ENCODE measurements around the gene CTDSP2. TPM values are rescaled to one million over a fixed set of nuclear protein-coding genes. Genes with fewer than 3 reads are reported as not detected.
A peak's percentile ranks its signal among the peaks of the same experiment; 100 is the strongest.
"Not testable (repeated sequence)": the region's sequence is repeated elsewhere in the genome, so short reads cannot be mapped to it uniquely, and the experiment has no call there.

CTDSP2 gene
- total RNA-seq, 2 donors from 2014 or later: 99.2 to 159 TPM

GRCh38 chr12:57888409-57889157 lies 42.1 kb upstream of the CTDSP2 start:
- Histone ChIP-seq H3K27ac (peak overlapping the region; percentile 72 to 76), H3K9me3 (no peaks in the 10 kb centered on the region), H3K4me3 (no peak overlapping the region), H3K4me1 (replicated peaks) (peaks cover 12% of the 10 kb centered on the region), H3K36me3 (no peaks in the 10 kb centered on the region), H3K27me3 (replicated peaks; ENCODE audit: insufficient read depth) (no peaks in the 10 kb centered on the region)
- TF ChIP-seq POLR2AphosphoS5 (IDR thresholded peaks at IDR 0.05): peak; percentile 80
- TF ChIP-seq, protein P1, sequence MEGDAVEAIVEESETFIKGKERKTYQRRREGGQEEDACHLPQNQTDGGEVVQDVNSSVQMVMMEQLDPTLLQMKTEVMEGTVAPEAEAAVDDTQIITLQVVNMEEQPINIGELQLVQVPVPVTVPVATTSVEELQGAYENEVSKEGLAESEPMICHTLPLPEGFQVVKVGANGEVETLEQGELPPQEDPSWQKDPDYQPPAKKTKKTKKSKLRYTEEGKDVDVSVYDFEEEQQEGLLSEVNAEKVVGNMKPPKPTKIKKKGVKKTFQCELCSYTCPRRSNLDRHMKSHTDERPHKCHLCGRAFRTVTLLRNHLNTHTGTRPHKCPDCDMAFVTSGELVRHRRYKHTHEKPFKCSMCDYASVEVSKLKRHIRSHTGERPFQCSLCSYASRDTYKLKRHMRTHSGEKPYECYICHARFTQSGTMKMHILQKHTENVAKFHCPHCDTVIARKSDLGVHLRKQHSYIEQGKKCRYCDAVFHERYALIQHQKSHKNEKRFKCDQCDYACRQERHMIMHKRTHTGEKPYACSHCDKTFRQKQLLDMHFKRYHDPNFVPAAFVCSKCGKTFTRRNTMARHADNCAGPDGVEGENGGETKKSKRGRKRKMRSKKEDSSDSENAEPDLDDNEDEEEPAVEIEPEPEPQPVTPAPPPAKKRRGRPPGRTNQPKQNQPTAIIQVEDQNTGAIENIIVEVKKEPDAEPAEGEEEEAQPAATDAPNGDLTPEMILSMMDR (IDR thresholded peaks at IDR 0.05): peak in 1 of 4 experiments; percentile 2
- peak; percentile 52 for TF ChIP-seq POLR2A (IDR thresholded peaks at IDR 0.05)
- WGBS: 8% methylated on average over 15 of the region's 15 CpGs
- intact Hi-C loops (cut with DNase I): no loop called here
- DNase-seq (ENCODE audit: low spot score): peak; percentile 81

DNA sequence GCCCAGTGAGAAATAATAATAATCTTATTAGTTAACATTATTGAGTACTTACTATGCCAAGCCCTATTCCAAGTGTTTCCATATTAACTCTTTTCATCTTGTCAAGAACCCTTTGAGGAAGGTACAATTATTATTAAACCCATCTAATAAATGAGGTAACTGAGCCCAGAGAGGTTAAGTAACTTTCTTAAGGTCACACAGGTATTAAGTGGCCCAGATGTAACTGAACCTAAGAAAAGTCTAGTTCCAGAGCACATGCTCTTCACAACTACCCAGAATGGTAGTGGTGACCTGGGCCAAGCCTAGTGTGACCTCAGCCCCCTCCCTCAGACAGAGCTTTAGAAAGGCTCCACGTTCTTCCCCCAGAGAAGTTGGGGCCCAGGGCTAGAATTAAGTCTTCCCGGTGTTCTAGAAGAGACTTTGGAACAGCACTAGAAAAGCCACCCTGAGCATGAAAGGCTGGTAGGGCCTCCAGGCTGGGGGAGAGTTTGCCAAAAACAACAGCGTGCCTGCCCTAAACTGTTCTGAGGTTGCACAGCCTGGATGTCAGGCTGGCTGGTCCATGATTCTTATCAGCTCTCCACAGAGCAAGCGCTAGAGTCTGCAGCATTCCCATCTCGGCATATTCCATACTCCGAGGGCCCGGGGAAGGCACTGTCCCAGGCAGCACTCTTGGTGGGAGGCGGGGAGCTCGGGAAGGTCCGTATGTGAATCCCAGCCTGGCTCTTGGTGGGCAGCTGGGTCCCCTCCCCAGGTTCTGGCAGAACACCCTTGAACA lies 41.3 kb upstream of the CTDSP2 start:
- DNase-seq (ENCODE audit: low spot score): peak; percentile 61
- Histone ChIP-seq H3K9me3 (no peaks in the 10 kb centered on the region), H3K27me3 (replicated peaks; ENCODE audit: insufficient read depth) (no peaks in the 10 kb centered on the region), H3K4me3 (no peak overlapping the region), H3K27ac (peak overlapping the region; percentile 72 to 76), H3K36me3 (no peaks in the 10 kb centered on the region), H3K4me1 (replicated peaks) (peaks cover 12% of the 10 kb centered on the region)
- intact Hi-C loops (cut with DNase I): no loop called here
- WGBS: 14% methylated on average over 10 of the region's 10 CpGs
- no peak for TF ChIP-seq POLR2A (IDR thresholded peaks at IDR 0.05)
- TF ChIP-seq POLR2AphosphoS5 (IDR thresholded peaks at IDR 0.05): no peak
- TF ChIP-seq, protein P1 (IDR thresholded peaks at IDR 0.05): peak in 1 of 4 experiments; percentile 1

DNA sequence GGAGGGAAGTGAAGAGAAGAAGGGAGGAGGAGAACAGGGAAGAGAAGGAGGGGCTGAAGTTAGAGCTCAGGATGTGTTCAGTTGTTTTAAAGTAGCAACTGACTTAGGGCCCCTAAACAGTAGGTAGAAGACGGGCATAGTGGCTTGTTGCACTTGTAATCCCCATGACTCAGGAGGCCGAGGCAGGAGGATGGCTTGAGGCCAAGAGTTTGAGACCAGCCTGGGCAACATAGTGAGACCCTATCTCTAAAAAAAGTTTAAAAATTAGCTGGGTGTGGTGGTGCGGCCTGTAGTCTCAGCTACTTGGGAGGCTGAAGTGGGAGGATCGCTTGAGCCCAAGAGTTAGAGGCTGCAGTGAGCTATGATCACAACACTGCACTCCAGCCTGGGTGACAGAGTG lies 40.4 kb upstream of the CTDSP2 start:
- H3K27me3 ChIP-seq (replicated peaks; ENCODE audit: insufficient read depth); DNase-seq (ENCODE audit: low spot score); H3K9me3 ChIP-seq; H3K4me3 ChIP-seq; intact Hi-C loops (cut with DNase I); H3K36me3 ChIP-seq: not testable (repeated sequence)
- Histone ChIP-seq H3K4me1 (replicated peaks) (peaks cover 12% of the 10 kb centered on the region), H3K27ac (peak overlapping the region in 1 of 2 donors; percentile 72)
- 88% methylated on average over 4 of the region's 4 CpGs for WGBS

- peaks cover 12% of the 10 kb centered on the region for H3K4me1 ChIP-seq (replicated peaks)
- H3K4me3 ChIP-seq: no peak overlapping the region
- peak overlapping the region in 1 of 2 donors; percentile 72 for H3K27ac ChIP-seq
- TF ChIP-seq POLR2A (IDR thresholded peaks at IDR 0.05) (no peak), POLR2AphosphoS5 (IDR thresholded peaks at IDR 0.05) (no peak)
- TF ChIP-seq, protein P1 (IDR thresholded peaks at IDR 0.05): no peak
- 77% methylated on average over 2 of the region's 2 CpGs for WGBS
- H3K27me3 ChIP-seq (replicated peaks; ENCODE audit: insufficient read depth): no peaks in the 10 kb centered on the region
- intact Hi-C loops (cut with DNase I): no loop called here
- H3K9me3 ChIP-seq: no peaks in the 10 kb centered on the region
- no peak for DNase-seq (ENCODE audit: low spot score)
- no peaks in the 10 kb centered on the region for H3K36me3 ChIP-seq
Observed at GRCh38 chr12:57886542-57886941, 40.0 kb upstream of the CTDSP2 start.

- TF ChIP-seq POLR2AphosphoS5 (IDR thresholded peaks at IDR 0.05) (no peak), POLR2A (IDR thresholded peaks at IDR 0.05) (no peak)
- TF ChIP-seq, protein P1 (IDR thresholded peaks at IDR 0.05): no peak
- no peak for DNase-seq (ENCODE audit: low spot score)
- Histone ChIP-seq H3K27ac (no peak overlapping the region), H3K4me1 (replicated peaks) (peaks cover 12% of the 10 kb centered on the region), H3K36me3 (no peaks in the 10 kb centered on the region), H3K27me3 (replicated peaks; ENCODE audit: insufficient read depth) (no peaks in the 10 kb centered on the region), H3K9me3 (no peaks in the 10 kb centered on the region), H3K4me3 (no peak overlapping the region)
- 98% methylated on average over 6 of the region's 6 CpGs for WGBS
- intact Hi-C loops (cut with DNase I): no loop called here
Observed at GRCh38 chr12:57885207-57885606, 38.7 kb upstream of the CTDSP2 start.
